HepG2 (cell line): Measurements from ENCODE around the gene RNF208. TPM values are rescaled to one million over a fixed set of nuclear protein-coding genes. Genes with fewer than 3 reads are reported as not detected.

ENCODE experiments used
- BRD4 ChIP-seq: sonication (generic); formaldehyde crosslinking; IDR thresholded peaks from 2 replicates; pipeline ENCODE4 v1.4.0; 2020; ENCODE audit warnings: missing genetic modification reagents
- CCDC6 ChIP-seq: sonication (generic); formaldehyde crosslinking; IDR thresholded peaks from 2 replicates; pipeline ENCODE4 v1.8.1; 2022; ENCODE audit warnings: mild to moderate bottlenecking, missing genetic modification reagents, moderate library complexity
- JUND ChIP-seq: sonication (generic); formaldehyde crosslinking; IDR thresholded peaks from 2 replicates; pipeline ENCODE4 v1.8.0; 2022; ENCODE audit warnings: mild to moderate bottlenecking, missing genetic modification reagents
- MATR3 ChIP-seq: sonication (generic); formaldehyde crosslinking; IDR thresholded peaks from 2 replicates; pipeline ENCODE4 v1.4.0; 2020; ENCODE audit warnings: missing genetic modification reagents
- NFYC ChIP-seq: IDR thresholded peaks from 2 replicates; pipeline ENCODE4 v1.6.1; 2016; ENCODE audit warnings: missing genetic modification reagents, missing compliant biosample characterization
- PHB2 ChIP-seq: fragments of 450-650 bp; IDR thresholded peaks from 2 replicates; pipeline ENCODE4 v1.6.1; 2018; ENCODE audit not compliant: partially characterized antibody
- PRPF4 ChIP-seq: fragments of 200-400 bp; formaldehyde crosslinking; IDR thresholded peaks from 2 replicates; pipeline ENCODE4 v1.6.1; 2016; ENCODE audit warnings: low read length, low read depth; ENCODE audit not compliant: poor library complexity, severe bottlenecking
- RORA ChIP-seq: sonication (generic); formaldehyde crosslinking; IDR thresholded peaks from 2 replicates; pipeline ENCODE4 v1.5.0; 2020; ENCODE audit warnings: mild to moderate bottlenecking, missing genetic modification reagents, moderate library complexity
- RXRB ChIP-seq: IDR thresholded peaks from 2 replicates; pipeline ENCODE4 v1.6.1; 2016; ENCODE audit warnings: borderline replicate concordance, missing genetic modification reagents, missing compliant biosample characterization
- SIX4 ChIP-seq: sonication (generic); formaldehyde crosslinking; IDR thresholded peaks from 2 replicates; pipeline ENCODE4 v1.4.0; 2020; ENCODE audit warnings: missing genetic modification reagents
- SOX6 ChIP-seq, 2 experiments: fragments of 450-650 bp in 1 of 2; sonication (generic) in 1 of 2; formaldehyde crosslinking in 1 of 2; IDR thresholded peaks; 2 replicates each; pipeline versions ENCODE4 v1.4.0 to v1.6.1; 2017 to 2020; ENCODE audit warnings: antibody characterized with exemption in 1 of 2, mild to moderate bottlenecking in 1 of 2, missing genetic modification reagents in 1 of 2
- SP2 ChIP-seq: sonication (generic); formaldehyde crosslinking; IDR thresholded peaks from 2 replicates; pipeline ENCODE4 v1.5.1; 2020; ENCODE audit warnings: mild to moderate bottlenecking, missing genetic modification reagents
- SRSF1 ChIP-seq: fragments of 200-400 bp; formaldehyde crosslinking; optimal IDR thresholded peaks from 2 replicates; pipeline ENCODE3; 2017; ENCODE audit warnings: mild to moderate bottlenecking, low read depth, low read length, moderate library complexity
- TGIF2 ChIP-seq: IDR thresholded peaks from 2 replicates; pipeline ENCODE4 v1.6.1; 2016; ENCODE audit warnings: control low read depth, missing compliant biosample characterization
- WIZ ChIP-seq: sonication (generic); formaldehyde crosslinking; IDR thresholded peaks from 2 replicates; pipeline ENCODE4 v1.5.1; 2020; ENCODE audit warnings: mild to moderate bottlenecking, missing genetic modification reagents
- ZBTB42 ChIP-seq: sonication (generic); formaldehyde crosslinking; IDR thresholded peaks from 2 replicates; pipeline ENCODE4 v1.5.0; 2020; ENCODE audit warnings: mild to moderate bottlenecking, missing genetic modification reagents
- ZFP90 ChIP-seq: sonication (generic); formaldehyde crosslinking; IDR thresholded peaks from 2 replicates; pipeline ENCODE4 v1.8.0; 2022; ENCODE audit warnings: missing genetic modification reagents, mild to moderate bottlenecking, inconsistent platforms, borderline replicate concordance
- ZNF263 ChIP-seq: sonication (generic); formaldehyde crosslinking; IDR thresholded peaks from 2 replicates; pipeline ENCODE4 v1.4.0; 2020; ENCODE audit warnings: missing genetic modification reagents
- ZNF468 ChIP-seq: sonication (generic); formaldehyde crosslinking; IDR thresholded peaks from 2 replicates; pipeline ENCODE4 v1.8.0; 2022; ENCODE audit warnings: mild to moderate bottlenecking, moderate library complexity, missing genetic modification reagents
- ZNF496 ChIP-seq: sonication (generic); formaldehyde crosslinking; IDR thresholded peaks from 2 replicates; pipeline ENCODE4 v1.8.1; 2023; ENCODE audit warnings: mild to moderate bottlenecking, moderate library complexity, missing genetic modification reagents; ENCODE audit not compliant: insufficient replicate concordance
- ZNF713 ChIP-seq: sonication (generic); formaldehyde crosslinking; IDR thresholded peaks from 2 replicates; pipeline ENCODE4 v1.4.0; 2020; ENCODE audit warnings: mild to moderate bottlenecking, missing genetic modification reagents
- ZNF878 ChIP-seq: sonication (generic); formaldehyde crosslinking; IDR thresholded peaks from 2 replicates; pipeline ENCODE4 v1.8.1; 2023; ENCODE audit warnings: mild to moderate bottlenecking, missing genetic modification reagents, moderate library complexity
- ZZZ3 ChIP-seq: sonication (generic); formaldehyde crosslinking; IDR thresholded peaks from 2 replicates; pipeline ENCODE4 v1.4.0; 2020; ENCODE audit warnings: missing genetic modification reagents, mild to moderate bottlenecking, borderline replicate concordance
- polyA plus RNA-seq, 8 experiments: library from polyadenylated mRNA; depleted of rRNA in 3 of 8; stranded (reverse) in 7 of 8; unstranded in 1 of 8; fragments of >200 nt; fragmentation: Illumina TruSeq in 4 of 8; extraction: Trizol in 4 of 8; gene quantifications; 2 replicates each; pipeline versions ENCODE4 v1.2.1 to v1.2.3, GENCODE V29; 2011 to 2016; ENCODE audit warnings: low read depth in 4 of 8, missing spikeins in 1 of 8, mixed read lengths in 1 of 8; ENCODE audit not compliant: insufficient read depth in 1 of 8
- total RNA-seq, 5 experiments: library from RNA; depleted of rRNA; stranded (reverse); fragments of >200 nt; fragmentation: Illumina TruSeq; extraction: Trizol; gene quantifications; 2 replicates each; pipeline ENCODE4 v1.2.3, GENCODE V29; 2016; ENCODE audit warnings: low read depth in 1 of 5
- TF ChIP-seq, protein P1 (sequence below): sonication (generic); formaldehyde crosslinking; IDR thresholded peaks from 2 replicates; pipeline ENCODE4 v1.9.0; 2021; ENCODE audit warnings: missing genetic modification reagents, borderline replicate concordance
- TF ChIP-seq, protein P2 (sequence below): sonication (generic); formaldehyde crosslinking; IDR thresholded peaks from 2 replicates; pipeline ENCODE4 v1.8.1; 2023; ENCODE audit warnings: mild to moderate bottlenecking, missing genetic modification reagents
- TF ChIP-seq, protein P3 (sequence below): sonication (generic); formaldehyde crosslinking; IDR thresholded peaks from 2 replicates; pipeline ENCODE4 v1.8.0; 2022; ENCODE audit warnings: mild to moderate bottlenecking, missing genetic modification reagents
- TF ChIP-seq, protein P4 (sequence below): sonication (generic); formaldehyde crosslinking; IDR thresholded peaks from 2 replicates; pipeline ENCODE4 v1.8.1; 2023; ENCODE audit warnings: mild to moderate bottlenecking, missing genetic modification reagents, borderline replicate concordance

Gene RNF208
- total and polyA plus RNA-seq, 2 of the 13 experiments (the other 11 are each of a cell fraction or from before 2014, with no cell fraction given): 1.6 to 2.1 TPM

DNA sequence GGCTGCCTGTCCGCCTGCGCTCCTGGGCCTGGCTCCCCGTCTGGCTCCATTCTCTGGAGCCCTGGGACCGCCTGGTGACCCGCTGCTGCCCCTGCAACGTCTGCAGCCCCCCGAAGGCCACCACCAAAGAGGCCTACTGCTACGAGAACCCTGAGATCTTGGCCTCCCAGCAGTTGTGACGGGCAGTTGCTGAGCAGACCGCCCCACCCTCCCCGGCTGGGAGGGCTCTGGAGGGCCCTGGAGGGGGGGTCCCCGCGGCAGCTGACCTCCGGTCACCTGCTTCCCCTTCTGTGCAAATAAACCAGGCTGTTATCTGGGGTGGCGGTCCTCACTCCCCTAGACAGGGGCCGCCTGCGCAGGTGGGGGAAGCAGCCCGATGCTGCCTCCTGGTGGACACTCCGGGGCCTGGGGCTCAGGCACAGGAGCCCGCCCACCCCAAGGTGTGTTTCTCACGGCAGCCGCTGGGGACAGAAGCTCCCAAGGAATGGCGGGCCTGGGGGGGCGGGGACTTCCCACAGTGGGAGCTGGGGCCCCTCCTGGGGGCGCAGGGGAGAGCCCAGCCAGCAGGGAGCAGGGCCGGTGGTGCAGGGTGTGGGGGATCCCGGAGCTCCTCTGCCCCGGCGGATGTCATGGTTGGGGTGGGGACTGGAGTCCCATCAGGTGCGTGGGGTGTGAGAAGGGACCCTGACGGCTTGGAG lies 14.3 kb upstream of the RNF208 start (continued):
- no peak for TF ChIP-seq PRPF4
- no peak for TF ChIP-seq ZNF713 (CRISPR knock-in tag)
- peak; percentile 44; the same call in 1 of the 2 replicates for TF ChIP-seq ZNF263 (CRISPR knock-in tag)
- peak; percentile 97 for TF ChIP-seq SRSF1
- no peak for TF ChIP-seq JUND (CRISPR knock-in tag)
- no peak for TF ChIP-seq RORA
- no peak for TF ChIP-seq ZNF496 (CRISPR knock-in tag)
- TF ChIP-seq ZNF878 (CRISPR knock-in tag): no peak
- TF ChIP-seq ZBTB42 (CRISPR knock-in tag): no peak; the same call in 1 of the 2 replicates
- no peak for TF ChIP-seq SOX6 (IDR thresholded peaks at IDR 0.05)
- peak; percentile 74 for TF ChIP-seq SOX6 (CRISPR knock-in tag; IDR thresholded peaks at IDR 0.05)
- TF ChIP-seq SIX4 (CRISPR knock-in tag): no peak
- TF ChIP-seq CCDC6 (CRISPR knock-in tag): no peak
- TF ChIP-seq PHB2: no peak
- TF ChIP-seq WIZ (CRISPR knock-in tag): no peak
- TF ChIP-seq, protein P1, sequence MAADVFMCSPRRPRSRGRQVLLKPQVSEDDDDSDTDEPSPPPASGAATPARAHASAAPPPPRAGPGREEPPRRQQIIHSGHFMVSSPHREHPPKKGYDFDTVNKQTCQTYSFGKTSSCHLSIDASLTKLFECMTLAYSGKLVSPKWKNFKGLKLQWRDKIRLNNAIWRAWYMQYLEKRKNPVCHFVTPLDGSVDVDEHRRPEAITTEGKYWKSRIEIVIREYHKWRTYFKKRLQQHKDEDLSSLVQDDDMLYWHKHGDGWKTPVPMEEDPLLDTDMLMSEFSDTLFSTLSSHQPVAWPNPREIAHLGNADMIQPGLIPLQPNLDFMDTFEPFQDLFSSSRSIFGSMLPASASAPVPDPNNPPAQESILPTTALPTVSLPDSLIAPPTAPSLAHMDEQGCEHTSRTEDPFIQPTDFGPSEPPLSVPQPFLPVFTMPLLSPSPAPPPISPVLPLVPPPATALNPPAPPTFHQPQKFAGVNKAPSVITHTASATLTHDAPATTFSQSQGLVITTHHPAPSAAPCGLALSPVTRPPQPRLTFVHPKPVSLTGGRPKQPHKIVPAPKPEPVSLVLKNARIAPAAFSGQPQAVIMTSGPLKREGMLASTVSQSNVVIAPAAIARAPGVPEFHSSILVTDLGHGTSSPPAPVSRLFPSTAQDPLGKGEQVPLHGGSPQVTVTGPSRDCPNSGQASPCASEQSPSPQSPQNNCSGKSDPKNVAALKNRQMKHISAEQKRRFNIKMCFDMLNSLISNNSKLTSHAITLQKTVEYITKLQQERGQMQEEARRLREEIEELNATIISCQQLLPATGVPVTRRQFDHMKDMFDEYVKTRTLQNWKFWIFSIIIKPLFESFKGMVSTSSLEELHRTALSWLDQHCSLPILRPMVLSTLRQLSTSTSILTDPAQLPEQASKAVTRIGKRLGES: no peak
- TF ChIP-seq, protein P2, sequence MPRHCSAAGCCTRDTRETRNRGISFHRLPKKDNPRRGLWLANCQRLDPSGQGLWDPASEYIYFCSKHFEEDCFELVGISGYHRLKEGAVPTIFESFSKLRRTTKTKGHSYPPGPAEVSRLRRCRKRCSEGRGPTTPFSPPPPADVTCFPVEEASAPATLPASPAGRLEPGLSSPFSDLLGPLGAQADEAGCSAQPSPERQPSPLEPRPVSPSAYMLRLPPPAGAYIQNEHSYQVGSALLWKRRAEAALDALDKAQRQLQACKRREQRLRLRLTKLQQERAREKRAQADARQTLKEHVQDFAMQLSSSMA (CRISPR knock-in tag): no peak
- TF ChIP-seq, protein P3, sequence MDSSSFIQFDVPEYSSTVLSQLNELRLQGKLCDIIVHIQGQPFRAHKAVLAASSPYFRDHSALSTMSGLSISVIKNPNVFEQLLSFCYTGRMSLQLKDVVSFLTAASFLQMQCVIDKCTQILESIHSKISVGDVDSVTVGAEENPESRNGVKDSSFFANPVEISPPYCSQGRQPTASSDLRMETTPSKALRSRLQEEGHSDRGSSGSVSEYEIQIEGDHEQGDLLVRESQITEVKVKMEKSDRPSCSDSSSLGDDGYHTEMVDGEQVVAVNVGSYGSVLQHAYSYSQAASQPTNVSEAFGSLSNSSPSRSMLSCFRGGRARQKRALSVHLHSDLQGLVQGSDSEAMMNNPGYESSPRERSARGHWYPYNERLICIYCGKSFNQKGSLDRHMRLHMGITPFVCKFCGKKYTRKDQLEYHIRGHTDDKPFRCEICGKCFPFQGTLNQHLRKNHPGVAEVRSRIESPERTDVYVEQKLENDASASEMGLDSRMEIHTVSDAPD (CRISPR knock-in tag): no peak
- peak; percentile 91 for TF ChIP-seq RXRB (CRISPR knock-in tag)
- TF ChIP-seq TGIF2: no peak; the same call in none of the 2 replicates
- TF ChIP-seq, protein P4, sequence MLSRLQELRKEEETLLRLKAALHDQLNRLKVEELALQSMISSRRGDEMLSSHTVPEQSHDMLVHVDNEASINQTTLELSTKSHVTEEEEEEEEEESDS (CRISPR knock-in tag): no peak
- peak; percentile 45; the same call in 1 of the 2 replicates for TF ChIP-seq SP2 (CRISPR knock-in tag)
- TF ChIP-seq NFYC (CRISPR knock-in tag): peak; percentile 44
- no peak; the same call in 1 of the 2 replicates for TF ChIP-seq ZFP90
- 0 out of 2 replicates have a peak, but pooled peaks have one; percentile 62 for TF ChIP-seq BRD4 (CRISPR knock-in tag)
- no peak for TF ChIP-seq ZNF468 (CRISPR knock-in tag)
- TF ChIP-seq ZZZ3 (CRISPR knock-in tag): no peak
- TF ChIP-seq MATR3 (CRISPR knock-in tag): no peak
